Ishikawa (cell line): ENCODE results near the gene CARMIL1.

Experiments
- EP300 ChIP-seq: IDR thresholded peaks from 2 replicates; pipeline ENCODE4 v1.6.1; 2012; ENCODE audit warnings: borderline replicate concordance
- TEAD4 ChIP-seq: IDR thresholded peaks from 2 replicates; pipeline ENCODE4 v1.6.1; 2012
- TF ChIP-seq, protein P1 (sequence below): IDR thresholded peaks from 2 replicates; pipeline ENCODE4 v1.6.1; 2012
- TF ChIP-seq, protein P2 (sequence below): IDR thresholded peaks from 2 replicates; pipeline ENCODE4 v1.6.1; 2012; ENCODE audit warnings: low read depth, mild to moderate bottlenecking

DNA sequence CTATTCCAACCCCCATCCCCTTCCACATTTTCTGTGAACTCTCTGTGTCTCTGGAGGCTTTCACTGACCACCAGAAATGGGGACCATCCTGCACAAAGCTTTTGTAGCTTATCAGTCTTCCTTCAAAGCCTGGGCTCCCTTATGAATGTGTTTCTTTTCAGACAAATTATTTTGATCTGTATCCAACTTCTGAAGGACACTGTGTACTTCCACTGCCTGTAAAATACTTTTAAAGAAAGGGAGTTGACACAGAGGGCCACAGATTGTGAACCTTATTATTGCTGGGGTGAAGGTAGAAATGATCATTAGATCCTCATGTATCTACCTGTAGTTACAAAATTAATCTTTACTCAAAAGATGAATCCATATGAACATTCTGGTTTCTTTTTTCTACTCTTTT lies 135.6 kb downstream of the CARMIL1 start:
- TF ChIP-seq, protein P1, sequence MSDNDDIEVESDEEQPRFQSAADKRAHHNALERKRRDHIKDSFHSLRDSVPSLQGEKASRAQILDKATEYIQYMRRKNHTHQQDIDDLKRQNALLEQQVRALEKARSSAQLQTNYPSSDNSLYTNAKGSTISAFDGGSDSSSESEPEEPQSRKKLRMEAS = no peak
- TF ChIP-seq EP300 (no peak), TEAD4 (no peak)
- TF ChIP-seq, protein P2, sequence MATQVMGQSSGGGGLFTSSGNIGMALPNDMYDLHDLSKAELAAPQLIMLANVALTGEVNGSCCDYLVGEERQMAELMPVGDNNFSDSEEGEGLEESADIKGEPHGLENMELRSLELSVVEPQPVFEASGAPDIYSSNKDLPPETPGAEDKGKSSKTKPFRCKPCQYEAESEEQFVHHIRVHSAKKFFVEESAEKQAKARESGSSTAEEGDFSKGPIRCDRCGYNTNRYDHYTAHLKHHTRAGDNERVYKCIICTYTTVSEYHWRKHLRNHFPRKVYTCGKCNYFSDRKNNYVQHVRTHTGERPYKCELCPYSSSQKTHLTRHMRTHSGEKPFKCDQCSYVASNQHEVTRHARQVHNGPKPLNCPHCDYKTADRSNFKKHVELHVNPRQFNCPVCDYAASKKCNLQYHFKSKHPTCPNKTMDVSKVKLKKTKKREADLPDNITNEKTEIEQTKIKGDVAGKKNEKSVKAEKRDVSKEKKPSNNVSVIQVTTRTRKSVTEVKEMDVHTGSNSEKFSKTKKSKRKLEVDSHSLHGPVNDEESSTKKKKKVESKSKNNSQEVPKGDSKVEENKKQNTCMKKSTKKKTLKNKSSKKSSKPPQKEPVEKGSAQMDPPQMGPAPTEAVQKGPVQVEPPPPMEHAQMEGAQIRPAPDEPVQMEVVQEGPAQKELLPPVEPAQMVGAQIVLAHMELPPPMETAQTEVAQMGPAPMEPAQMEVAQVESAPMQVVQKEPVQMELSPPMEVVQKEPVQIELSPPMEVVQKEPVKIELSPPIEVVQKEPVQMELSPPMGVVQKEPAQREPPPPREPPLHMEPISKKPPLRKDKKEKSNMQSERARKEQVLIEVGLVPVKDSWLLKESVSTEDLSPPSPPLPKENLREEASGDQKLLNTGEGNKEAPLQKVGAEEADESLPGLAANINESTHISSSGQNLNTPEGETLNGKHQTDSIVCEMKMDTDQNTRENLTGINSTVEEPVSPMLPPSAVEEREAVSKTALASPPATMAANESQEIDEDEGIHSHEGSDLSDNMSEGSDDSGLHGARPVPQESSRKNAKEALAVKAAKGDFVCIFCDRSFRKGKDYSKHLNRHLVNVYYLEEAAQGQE = no peak
